Smooth muscle cell (in vitro differentiated cells): ENCODE results near the gene WDR81. TPM values are rescaled to one million over a fixed set of nuclear protein-coding genes. Genes with fewer than 3 reads are reported as not detected.
"Not testable (repeated sequence)": the region's sequence is repeated elsewhere in the genome, so short reads cannot be mapped to it uniquely, and the experiment has no call there.

ENCODE experiments used
- DNase-seq: peaks from one replicate; lab custom pipeline; 2025; ENCODE audit not compliant: unreplicated experiment; lab: John Stamatoyannopoulos, UW
- H2AFZ ChIP-seq: fragments of 200-600 bp; sonication (generic); 2 replicates; pipeline ENCODE4 v1.6.0; 2016; ENCODE audit warnings: antibody characterized with exemption, low read depth, mild to moderate bottlenecking
- H3F3A ChIP-seq: fragments of 200-600 bp; sonication (generic); 2 replicates; pipeline ENCODE4 v1.6.0; 2017; ENCODE audit warnings: antibody characterized with exemption, low read depth
- H3K27ac ChIP-seq: fragments of 200-600 bp; sonication (generic); 2 replicates; pipeline ENCODE4 v1.5.1; 2016; ENCODE audit warnings: low read depth, mild to moderate bottlenecking
- H3K27me3 ChIP-seq: fragments of 200-600 bp; sonication (generic); 2 replicates; pipeline ENCODE4 v1.6.1; 2016; ENCODE audit warnings: low read depth, mild to moderate bottlenecking
- H3K36me3 ChIP-seq: fragments of 200-600 bp; sonication (generic); 2 replicates; pipeline ENCODE4 v1.5.1; 2016; ENCODE audit warnings: low read depth
- H3K4me1 ChIP-seq: fragments of 200-600 bp; sonication (generic); 2 replicates; pipeline ENCODE4 v1.5.1; 2016; ENCODE audit warnings: low read depth
- H3K4me2 ChIP-seq: fragments of 200-600 bp; sonication (generic); 2 replicates; pipeline ENCODE4 v1.6.0; 2016; ENCODE audit warnings: mild to moderate bottlenecking
- H3K4me3 ChIP-seq: fragments of 200-600 bp; sonication (generic); 2 replicates; pipeline ENCODE4 v1.5.1; 2016; ENCODE audit warnings: mild to moderate bottlenecking
- H3K79me2 ChIP-seq: fragments of 200-600 bp; sonication (generic); 2 replicates; pipeline ENCODE4 v1.6.0; 2016; ENCODE audit warnings: low read depth, mild to moderate bottlenecking
- H3K9ac ChIP-seq: fragments of 200-600 bp; sonication (generic); 2 replicates; pipeline ENCODE4 v1.6.0; 2016; ENCODE audit warnings: low read depth
- H3K9me3 ChIP-seq: fragments of 200-600 bp; sonication (generic); replicated peaks from 2 replicates; pipeline ENCODE4 v1.5.1; 2016; ENCODE audit warnings: low read depth
- H4K20me1 ChIP-seq: fragments of 200-600 bp; sonication (generic); 2 replicates; pipeline ENCODE4 v1.6.0; 2016; ENCODE audit warnings: low read depth
- CTCF ChIP-seq: fragments of 200-600 bp; sonication (generic); IDR thresholded peaks from 2 replicates; pipeline ENCODE4 v1.5.1; 2017; ENCODE audit warnings: borderline replicate concordance, mild to moderate bottlenecking, antibody characterized with exemption; ENCODE audit not compliant: insufficient read depth, poor library complexity, severe bottlenecking
- WGBS: methylation state at CpG from one replicate; pipeline ENCODE4 v1.1.7; 2016; ENCODE audit warnings: low lambda C conversion rate; 5-methylcytosine and 5-hydroxymethylcytosine counted together
- polyA plus RNA-seq: library from polyadenylated mRNA; unstranded; fragments of >200 nt; fragmentation: Nextera tagmentation; extraction: Ambion mirVana; gene quantifications from 2 replicates; pipeline ENCODE4 v1.2.1, GENCODE V29; 2016
- total RNA-seq: library from RNA; depleted of rRNA; stranded (reverse); fragments of >200 nt; gene quantifications from 2 replicates; pipeline ENCODE4 v1.2.3, GENCODE V29; 2014

The WDR81 gene
- total and polyA plus RNA-seq, 2 experiments from 2014 or later, result 5.6 to 9.7 TPM

GRCh38 chr17:1737531-1738291 lies 13.2 kb downstream of the WDR81 start:
- Histone ChIP-seq H3K9ac (no peak overlapping the region), H3K4me3 (no peak overlapping the region), H4K20me1 (no peaks in the 10 kb centered on the region), H3K27me3 (no peaks in the 10 kb centered on the region), H3K4me1 (peaks cover 4% of the 10 kb centered on the region), H3K4me2 (no peak overlapping the region), H3K79me2 (no peaks in the 10 kb centered on the region), H3F3A (no peaks in the 10 kb centered on the region), H2AFZ (no peak overlapping the region), H3K36me3 (no peaks in the 10 kb centered on the region), H3K27ac (no peak overlapping the region), H3K9me3 (no peaks in the 10 kb centered on the region)
- WGBS, result 96% methylated on average over 21 of the region's 21 CpGs
- TF ChIP-seq CTCF, result no peak
- no peak for DNase-seq

- not testable (repeated sequence) for H3K4me2 ChIP-seq, H3F3A ChIP-seq, H3K9ac ChIP-seq, H3K4me1 ChIP-seq, H3K4me3 ChIP-seq, H3K27ac ChIP-seq, H3K9me3 ChIP-seq, H4K20me1 ChIP-seq, H2AFZ ChIP-seq, H3K27me3 ChIP-seq, H3K36me3 ChIP-seq, DNase-seq, H3K79me2 ChIP-seq
- WGBS, result 85% methylated on average over 5 of the region's 7 CpGs
These were observed 17.4 kb downstream of the WDR81 start for GRCh38 chr17:1741899-1742298.

DNA sequence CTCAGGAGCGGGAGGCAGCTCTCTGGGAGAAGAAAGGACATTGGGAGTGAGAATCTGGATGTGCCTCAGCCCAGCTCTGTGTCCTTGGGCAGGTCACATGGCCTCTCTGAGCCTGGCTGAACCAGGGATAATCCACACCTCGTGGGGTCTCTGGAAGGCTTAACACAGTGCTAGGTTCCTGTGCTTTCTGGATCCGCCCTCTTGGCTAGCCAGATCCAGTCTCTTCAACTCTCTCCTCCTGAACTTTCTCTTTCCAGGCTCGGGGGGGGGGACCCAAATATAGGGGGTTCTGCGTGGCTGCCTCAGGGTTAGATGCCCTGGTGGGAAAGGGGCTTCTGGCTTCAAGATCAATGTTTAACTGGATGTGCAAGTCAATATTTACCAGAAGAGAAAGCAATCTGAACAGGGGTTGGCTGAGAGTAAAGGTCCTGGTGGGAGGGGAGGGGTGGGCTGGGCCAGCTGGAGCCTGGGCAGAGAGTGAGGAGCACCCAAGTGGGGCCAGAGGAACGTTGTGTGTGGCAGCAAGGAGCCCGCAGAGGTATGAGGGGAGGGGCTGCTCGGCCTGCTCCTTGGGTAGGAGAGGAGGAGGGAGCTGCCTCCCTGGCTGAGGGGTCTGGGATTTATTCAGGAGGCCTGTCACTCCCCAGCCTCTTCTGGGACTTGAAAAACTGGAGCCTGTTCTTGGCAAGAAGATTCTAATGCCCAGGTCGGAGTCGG lies 18.0 kb downstream of the WDR81 start, which contains the start of gene SERPINF2:
SERPINF2 (plus strand) TSS at position 501 of the 717 bp plus-strand sequence. CDS start 2,125 bp downstream, outside the sequence.
- no peak for TF ChIP-seq CTCF
- Histone ChIP-seq H3K36me3 (no peaks in the 10 kb centered on the region), H4K20me1 (no peaks in the 10 kb centered on the region), H3K79me2 (no peaks in the 10 kb centered on the region), H3K4me2 (no peak within 1 kb of the TSS), H3K9ac (no peak within 1 kb of the TSS), H3K4me3 (no peak within 1 kb of the TSS), H3K27me3 (no peaks in the 10 kb centered on the region), H2AFZ (no peak within 1 kb of the TSS), H3K4me1 (no peaks in the 10 kb centered on the region), H3K9me3 (no peaks in the 10 kb centered on the region), H3F3A (no peaks in the 10 kb centered on the region), H3K27ac (no peak within 1 kb of the TSS)
- WGBS, result 66% methylated on average over 10 of the region's 10 CpGs
- no peak for DNase-seq

DNA sequence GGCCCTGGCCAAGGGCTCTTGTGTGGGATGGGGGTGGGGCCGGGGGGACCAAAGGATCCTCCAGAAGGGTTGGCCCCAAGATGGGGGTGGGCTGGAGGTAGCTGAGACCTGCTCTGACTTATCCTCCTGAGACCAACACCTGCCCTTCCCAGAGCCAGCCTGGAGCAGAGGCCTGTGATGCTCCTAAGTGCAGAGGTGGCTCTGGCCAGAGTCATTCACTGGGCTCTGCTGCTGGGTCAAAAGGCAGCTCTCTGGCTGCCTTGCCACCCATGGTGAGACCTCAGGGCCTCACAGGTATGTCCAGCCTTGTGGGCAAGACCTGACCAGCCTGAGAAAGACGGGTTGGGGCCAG lies 18.6 kb downstream of the WDR81 start:
- Histone ChIP-seq H3K36me3 (no peaks in the 10 kb centered on the region), H3K9me3 (no peaks in the 10 kb centered on the region), H3K4me1 (no peaks in the 10 kb centered on the region), H3K4me2 (no peak overlapping the region), H2AFZ (no peak overlapping the region), H4K20me1 (no peaks in the 10 kb centered on the region), H3K79me2 (no peaks in the 10 kb centered on the region), H3K27me3 (no peaks in the 10 kb centered on the region), H3K27ac (no peak overlapping the region), H3F3A (no peaks in the 10 kb centered on the region), H3K9ac (no peak overlapping the region), H3K4me3 (no peak overlapping the region)
- no peak for TF ChIP-seq CTCF
- WGBS, result 96% methylated on average over 2 of the region's 2 CpGs
- DNase-seq, result no peak
